H1 (cell line): Measurements from ENCODE around the gene SKP1. TPM values are rescaled to one million over a fixed set of nuclear protein-coding genes. Genes with fewer than 3 reads are reported as not detected.

Experiments
- CTCF ChIA-PET: fragments of 300-600 bp; sonication (Branson Sonifier 250); formaldehyde crosslinking; loops from one replicate; lab custom pipeline; 2021; ENCODE audit not compliant: partially characterized antibody; lab: Charles Lee
- POLR2A ChIA-PET: fragments of 300-600 bp; sonication (Branson Sonifier 250); formaldehyde crosslinking; loops from one replicate; lab custom pipeline; 2021; ENCODE audit warnings: inconsistent platforms; ENCODE audit not compliant: partially characterized antibody; lab: Charles Lee
- DNase-seq, 2 experiments: peaks; one replicate each; pipeline versions ENCODE4 v3.0.0 to v3.0.0-alpha.2; 2010 to 2022; ENCODE audit warnings: low spot score in 2 of 2, low read depth in 1 of 2, mixed read lengths in 1 of 2
- FAIRE-seq: peaks from 2 replicates; lab custom pipeline; 2011; peaks lifted over from hg19 to GRCh38; lab: Jason Lieb, UNC
- H2AFZ ChIP-seq: 2 replicates; pipeline ENCODE4 v1.8.1; 2012; ENCODE audit warnings: low read length, inconsistent platforms
- H2AK5ac ChIP-seq: 2 replicates; pipeline ENCODE4 v1.6.1; 2013; ENCODE audit warnings: low read depth, low read length
- H2BK120ac ChIP-seq: replicated peaks from 2 replicates; pipeline ENCODE3; 2013; ENCODE audit warnings: low read depth, low read length, inconsistent platforms
- H2BK12ac ChIP-seq: 2 replicates; pipeline ENCODE4 v1.6.1; 2013; ENCODE audit warnings: low read depth, low read length
- H2BK15ac ChIP-seq: 2 replicates; pipeline ENCODE4 v1.6.1; 2013; ENCODE audit warnings: low read length
- H2BK20ac ChIP-seq: 2 replicates; pipeline ENCODE4 v1.6.1; 2013; ENCODE audit warnings: low read length
- H2BK5ac ChIP-seq: 2 replicates; pipeline ENCODE4 v1.6.1; 2013; ENCODE audit warnings: low read depth, low read length
- H3K14ac ChIP-seq: 2 replicates; pipeline ENCODE4 v1.6.1; 2013; ENCODE audit warnings: inconsistent platforms; ENCODE audit not compliant: insufficient read length
- H3K18ac ChIP-seq: 2 replicates; pipeline ENCODE4 v1.6.1; 2013; ENCODE audit warnings: low read length; ENCODE audit errors: extremely low read depth
- H3K23ac ChIP-seq: 2 replicates; pipeline ENCODE4 v1.6.1; 2013; ENCODE audit warnings: inconsistent platforms; ENCODE audit not compliant: insufficient read length
- H3K23me2 ChIP-seq: 2 replicates; pipeline ENCODE4 v1.6.1; 2013; ENCODE audit warnings: low read depth, low read length
- H3K27ac ChIP-seq: 2 replicates; pipeline ENCODE4 v1.6.1; 2011; ENCODE audit warnings: low read depth, low read length, inconsistent platforms
- H3K27me3 ChIP-seq, 4 experiments: replicated peaks in 1 of 4; 1 replicate in 1 of 4; 2 replicates in 3 of 4; pipeline versions ENCODE4 v1.6.1 to v1.8.1; 2011 to 2013; ENCODE audit warnings: low read length in 3 of 4, mild to moderate bottlenecking in 3 of 4, inconsistent platforms in 2 of 4, mixed read lengths in 2 of 4, moderate library complexity in 1 of 4; ENCODE audit not compliant: control insufficient read depth in 3 of 4, insufficient read depth in 3 of 4; ENCODE audit errors: extremely low read depth in 1 of 4
- H3K36me3 ChIP-seq, 4 experiments: 2 replicates each; pipeline versions ENCODE4 v1.6.1 to v1.8.1; 2011 to 2013; ENCODE audit warnings: mild to moderate bottlenecking in 4 of 4, low read length in 3 of 4, moderate library complexity in 2 of 4, control low read depth in 1 of 4, inconsistent platforms in 1 of 4; ENCODE audit not compliant: insufficient read depth in 4 of 4, control insufficient read depth in 2 of 4
- H3K4ac ChIP-seq: replicated peaks from 2 replicates; pipeline ENCODE3; 2013; ENCODE audit warnings: low read length, low read depth, mixed read lengths, inconsistent platforms; ENCODE audit not compliant: insufficient read length
- H3K4me1 ChIP-seq, 4 experiments: replicated peaks in 1 of 4; 1 replicate in 1 of 4; 2 replicates in 3 of 4; pipeline versions ENCODE4 v1.6.1 to v1.8.1; 2011 to 2013; ENCODE audit warnings: low read length in 3 of 4, inconsistent platforms in 2 of 4, mixed read lengths in 1 of 4; ENCODE audit not compliant: insufficient read depth in 4 of 4, control insufficient read depth in 3 of 4
- H3K4me2 ChIP-seq, 2 experiments: 2 replicates each; pipeline versions ENCODE4 v1.6.1 to v1.8.1; 2011 to 2013; ENCODE audit warnings: low read depth in 2 of 2, low read length in 2 of 2, control low read depth in 1 of 2, inconsistent platforms in 1 of 2, mild to moderate bottlenecking in 1 of 2; ENCODE audit not compliant: insufficient read depth in 1 of 2
- H3K4me3 ChIP-seq, 4 experiments: fragments of 200-600, 300-600 bp in 1 of 4; sonication (generic), shearing (Covaris generic), sonication (Bioruptor Twin) in 1 of 4; 2 replicates each; pipeline versions ENCODE4 v1.5.1 to v1.8.1; 2011 to 2016; ENCODE audit warnings: low read length in 4 of 4, low read depth in 3 of 4, control low read depth in 2 of 4, inconsistent platforms in 2 of 4, mild to moderate bottlenecking in 2 of 4, mixed read lengths in 1 of 4, moderate library complexity in 1 of 4; ENCODE audit not compliant: insufficient read depth in 2 of 4; ENCODE audit errors: extremely low read depth in 1 of 4
- H3K56ac ChIP-seq: replicated peaks from 2 replicates; pipeline ENCODE3; 2013; ENCODE audit warnings: low read depth, mild to moderate bottlenecking, mixed read lengths, low read length, inconsistent platforms; ENCODE audit not compliant: insufficient read length
- H3K79me1 ChIP-seq: 2 replicates; pipeline ENCODE4 v1.6.1; 2013; ENCODE audit warnings: low read depth, low read length, control low read depth
- H3K79me2 ChIP-seq, 2 experiments: 2 replicates each; pipeline versions ENCODE4 v1.6.1 to v1.8.1; 2012 to 2013; ENCODE audit warnings: low read length in 2 of 2, mild to moderate bottlenecking in 2 of 2, inconsistent platforms in 1 of 2; ENCODE audit not compliant: insufficient read depth in 2 of 2, control insufficient read depth in 1 of 2
- H3K9ac ChIP-seq, 4 experiments: replicated peaks in 1 of 4; 1 replicate in 1 of 4; 2 replicates in 3 of 4; pipeline versions ENCODE4 v1.6.1 to v1.8.1; 2011 to 2013; ENCODE audit warnings: low read depth in 3 of 4, low read length in 3 of 4, control low read depth in 2 of 4, mild to moderate bottlenecking in 2 of 4, moderate library complexity in 2 of 4, inconsistent platforms in 1 of 4; ENCODE audit errors: extremely low read depth in 1 of 4
- H3K9me3 ChIP-seq, 2 experiments: 2 replicates each; pipeline versions ENCODE4 v1.6.1 to v1.8.1; 2012 to 2013; ENCODE audit warnings: mild to moderate bottlenecking in 2 of 2, moderate library complexity in 2 of 2, control low read depth in 1 of 2, inconsistent platforms in 1 of 2, low read depth in 1 of 2, low read length in 1 of 2, mixed read lengths in 1 of 2; ENCODE audit not compliant: insufficient read depth in 2 of 2
- H4K20me1 ChIP-seq, 2 experiments: replicated peaks in 1 of 2; 2 replicates each; pipeline versions ENCODE3 to v1.8.1; 2011 to 2013; ENCODE audit warnings: inconsistent platforms in 2 of 2, low read length in 2 of 2, mild to moderate bottlenecking in 1 of 2; ENCODE audit not compliant: insufficient read depth in 2 of 2, control insufficient read depth in 1 of 2
- H4K5ac ChIP-seq: 2 replicates; pipeline ENCODE4 v1.6.1; 2013; ENCODE audit warnings: low read length, low read depth, mixed read lengths, inconsistent platforms; ENCODE audit not compliant: insufficient read length
- H4K8ac ChIP-seq: 2 replicates; pipeline ENCODE4 v1.8.0; 2013; ENCODE audit warnings: mild to moderate bottlenecking, moderate library complexity, low read length, inconsistent platforms; ENCODE audit not compliant: insufficient read depth; ENCODE audit errors: extremely low read depth
- H4K91ac ChIP-seq: replicated peaks from 2 replicates; pipeline ENCODE3; 2013; ENCODE audit warnings: low read length, mixed read lengths, inconsistent platforms; ENCODE audit not compliant: insufficient read length
- CBX8 ChIP-seq: fragments of 300-800, 300-1000 bp; sonication (generic); IDR thresholded peaks from 2 replicates; pipeline ENCODE4 v1.7.1; 2016; ENCODE audit warnings: low read depth, low read length, borderline replicate concordance
- HDAC2 ChIP-seq, 2 experiments: fragments of 300-600 bp in 1 of 2; sonication (generic) in 1 of 2; IDR thresholded peaks; 2 replicates each; pipeline ENCODE4 v1.6.1; 2011 to 2012; ENCODE audit warnings: low read depth in 2 of 2, low read length in 2 of 2, mild to moderate bottlenecking in 2 of 2, moderate library complexity in 2 of 2, borderline replicate concordance in 1 of 2, inconsistent platforms in 1 of 2
- POLR2A ChIP-seq, 2 experiments: IDR thresholded peaks; 1 replicate in 1 of 2; 2 replicates in 1 of 2; pipeline ENCODE4 v1.6.1; 2011; ENCODE audit warnings: low read depth in 2 of 2, low read length in 2 of 2, mild to moderate bottlenecking in 2 of 2; ENCODE audit errors: control extremely low read depth in 1 of 2
- POLR2AphosphoS5 ChIP-seq: IDR thresholded peaks from 2 replicates; pipeline ENCODE4 v1.6.1; 2011; ENCODE audit warnings: low read depth, low read length
- SAP30 ChIP-seq: fragments of 300-600 bp; sonication (generic); IDR thresholded peaks from 2 replicates; pipeline ENCODE4 v1.7.1; 2012; ENCODE audit warnings: low read length, moderate library complexity, mild to moderate bottlenecking, inconsistent platforms; ENCODE audit not compliant: insufficient read depth, insufficient replicate concordance
- YY1 ChIP-seq: IDR thresholded peaks from 2 replicates; pipeline ENCODE4 v1.6.1; 2011; ENCODE audit warnings: low read depth, mild to moderate bottlenecking, low read length
- WGBS, 2 experiments: shearing (Covaris generic) in 1 of 2; methylation state at CpG; one replicate each; pipeline versions ENCODE4 v1.1.6 to v1.1.7; 2013 to 2015; ENCODE audit warnings: low lambda C conversion rate in 2 of 2, mixed read lengths in 2 of 2, inconsistent platforms in 1 of 2, low coverage in 1 of 2, missing lambda C conversion rate in 1 of 2; ENCODE audit not compliant: insufficient replicate concordance in 2 of 2, insufficient coverage in 1 of 2, insufficient read length in 1 of 2; ENCODE audit errors: extremely low coverage in 1 of 2, missing lambda C conversion rate in 1 of 2; 5-methylcytosine and 5-hydroxymethylcytosine counted together
- polyA plus RNA-seq, 7 experiments: library from polyadenylated mRNA; depleted of rRNA in 3 of 7; stranded (reverse) in 5 of 7; unstranded in 2 of 7; fragments of >200 nt in 5 of 7; fragments of 200-250 nt in 2 of 7; gene quantifications; 1 replicate in 5 of 7; 2 replicates in 1 of 7; 4 replicates in 1 of 7; pipeline versions ENCODE4 v1.2.1 to v1.2.3, GENCODE V29; 2011 to 2013; ENCODE audit warnings: missing spikeins in 2 of 7, mixed read lengths in 2 of 7
- total RNA-seq: library from RNA; stranded (reverse); fragmentation: NEBNext Ultra II Directional; extraction: Animal tissue kit (Norgen Biotek cat#: 25700); gene quantifications from 2 replicates; pipeline ENCODE4 v1.2.1, GENCODE V29; 2021
- TF ChIP-seq, protein P1 (sequence below): IDR thresholded peaks from 2 replicates; pipeline ENCODE4 v1.6.1; 2012; ENCODE audit warnings: inconsistent platforms

SKP1 gene
- total and polyA plus RNA-seq, 2 of the 8 experiments (the other 6 are each of a cell fraction or from before 2014, with no cell fraction given): 163 to 332 TPM

GRCh38 chr5:134174841-134175839 is 1.6 kb downstream of the SKP1 start:
- Histone ChIP-seq H2BK20ac (no peak overlapping the region), H2BK12ac (no peak overlapping the region), H3K14ac (no peak overlapping the region), H3K27ac (no peak overlapping the region), H3K23me2 (peaks cover 3% of the 10 kb centered on the region), H2BK15ac (no peak overlapping the region), H3K36me3 (peaks cover 6 to 24% (median 14%) of the 10 kb centered on the region in 4 experiments), H3K4me3 (peak overlapping the region; percentile 63 to 95 (median 84); a peak in 7 of 8 replicates), H3K79me1 (no peaks in the 10 kb centered on the region; the same call in 1 of the 2 replicates), H3K27me3 (no peaks in the 10 kb centered on the region), H4K8ac (no peak overlapping the region), H3K18ac (no peak overlapping the region), H4K20me1 (peaks cover 2 to 7% of the 10 kb centered on the region in 2 experiments), H3K4me1 (peaks cover 0 to 3% (median 0%) of the 10 kb centered on the region in 4 experiments; a peak in 4 of 7 replicates), H4K5ac (no peak overlapping the region), H2BK120ac (no peak overlapping the region), H3K4ac (no peak overlapping the region), H3K56ac (no peak overlapping the region), H3K23ac (no peak overlapping the region), H3K9ac (peak overlapping the region in 1 of 4 experiments; percentile 10; a peak in 1 of 7 replicates), H3K79me2 (peaks cover 14 to 56% of the 10 kb centered on the region in 2 experiments), H3K4me2 (peak overlapping the region; percentile 90 to 93), H2BK5ac (no peak overlapping the region), H2AFZ (no peak overlapping the region), H3K9me3 (no peaks in the 10 kb centered on the region), H4K91ac (no peak overlapping the region), H2AK5ac (no peak overlapping the region)
- FAIRE-seq (no peak), DNase-seq (no peak)
- POLR2A ChIA-PET: interaction anchor here (0.6 to 4.9 kb wide), 22 partner anchors 10 to 473 kb away, joined by 3 to 58 read pairs (median 6); partner anchors contain the start of genes PPP2CA, SEC24A and UBE2B
- CTCF ChIA-PET: no interaction called here
- WGBS, 2 experiments: 40% methylated on average over 10 of the region's 10 CpGs; no CpG with 5 or more reads in 1 of the 2 experiments
- no peak for TF ChIP-seq CBX8
- TF ChIP-seq POLR2A (IDR thresholded peaks at IDR 0.05; ENCODE audit: control extremely low read depth in 1 of 2, low read depth in 2 of 2, low read length in 2 of 2): 0 out of 3 replicates have a peak, but pooled peaks of 1 of the 2 experiments have one; percentile 17
- TF ChIP-seq YY1: peak; percentile 27; the same call in 1 of the 2 replicates
- TF ChIP-seq HDAC2 (IDR thresholded peaks at IDR 0.05; ENCODE audit: borderline replicate concordance in 1 of 2, low read depth in 2 of 2, low read length in 2 of 2): no peak
- TF ChIP-seq, protein P1, sequence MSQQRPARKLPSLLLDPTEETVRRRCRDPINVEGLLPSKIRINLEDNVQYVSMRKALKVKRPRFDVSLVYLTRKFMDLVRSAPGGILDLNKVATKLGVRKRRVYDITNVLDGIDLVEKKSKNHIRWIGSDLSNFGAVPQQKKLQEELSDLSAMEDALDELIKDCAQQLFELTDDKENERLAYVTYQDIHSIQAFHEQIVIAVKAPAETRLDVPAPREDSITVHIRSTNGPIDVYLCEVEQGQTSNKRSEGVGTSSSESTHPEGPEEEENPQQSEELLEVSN: no peak
- no peak for TF ChIP-seq SAP30
- TF ChIP-seq POLR2AphosphoS5: no peak
